GM12873 (cell line): ENCODE measurements around the gene BCO1.

Source experiments
- TF ChIP-seq, protein P1 (sequence below): IDR thresholded peaks from 2 replicates; pipeline ENCODE4 v1.5.1; 2012; ENCODE audit warnings: low read depth, mild to moderate bottlenecking, moderate library complexity, low read length, control low read depth; ENCODE audit not compliant: insufficient read depth; ENCODE audit errors: missing control alignments

Gene BCO1

DNA sequence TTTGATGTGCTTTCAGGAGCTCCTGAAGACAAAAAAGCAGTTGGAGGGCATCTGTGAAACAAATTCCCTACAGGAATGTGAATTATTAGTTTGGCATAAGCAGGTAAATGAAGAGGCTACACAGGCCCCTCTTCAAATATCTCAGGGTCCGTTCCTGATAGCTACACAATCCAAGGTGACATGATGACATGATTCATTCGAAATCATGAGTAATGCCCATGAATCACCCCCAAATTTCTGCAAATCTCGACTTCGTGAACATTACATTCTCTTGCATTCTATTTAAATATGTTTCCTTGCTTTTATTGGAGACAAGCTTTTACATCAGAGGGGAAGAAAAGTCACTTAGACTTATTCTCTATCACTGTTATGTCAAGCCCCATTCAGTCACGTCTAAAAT lies 98.6 kb downstream of the BCO1 start:
- TF ChIP-seq, protein P1, sequence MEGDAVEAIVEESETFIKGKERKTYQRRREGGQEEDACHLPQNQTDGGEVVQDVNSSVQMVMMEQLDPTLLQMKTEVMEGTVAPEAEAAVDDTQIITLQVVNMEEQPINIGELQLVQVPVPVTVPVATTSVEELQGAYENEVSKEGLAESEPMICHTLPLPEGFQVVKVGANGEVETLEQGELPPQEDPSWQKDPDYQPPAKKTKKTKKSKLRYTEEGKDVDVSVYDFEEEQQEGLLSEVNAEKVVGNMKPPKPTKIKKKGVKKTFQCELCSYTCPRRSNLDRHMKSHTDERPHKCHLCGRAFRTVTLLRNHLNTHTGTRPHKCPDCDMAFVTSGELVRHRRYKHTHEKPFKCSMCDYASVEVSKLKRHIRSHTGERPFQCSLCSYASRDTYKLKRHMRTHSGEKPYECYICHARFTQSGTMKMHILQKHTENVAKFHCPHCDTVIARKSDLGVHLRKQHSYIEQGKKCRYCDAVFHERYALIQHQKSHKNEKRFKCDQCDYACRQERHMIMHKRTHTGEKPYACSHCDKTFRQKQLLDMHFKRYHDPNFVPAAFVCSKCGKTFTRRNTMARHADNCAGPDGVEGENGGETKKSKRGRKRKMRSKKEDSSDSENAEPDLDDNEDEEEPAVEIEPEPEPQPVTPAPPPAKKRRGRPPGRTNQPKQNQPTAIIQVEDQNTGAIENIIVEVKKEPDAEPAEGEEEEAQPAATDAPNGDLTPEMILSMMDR: no peak
